AG09309 (cell line): ENCODE data around the gene TGIF2LX.
"Not testable (repeated sequence)": the region's sequence is repeated elsewhere in the genome, so short reads cannot be mapped to it uniquely, and the experiment has no call there.

Source experiments
- DNase-seq: peaks from one replicate; pipeline ENCODE4 v3.0.0-alpha.2; 2010; ENCODE audit warnings: low read depth
- H3K4me3 ChIP-seq: 2 replicates; pipeline ENCODE4 v1.5.1; 2011; ENCODE audit warnings: mild to moderate bottlenecking, low read depth, low read length, moderate library complexity; ENCODE audit not compliant: control insufficient read depth

TGIF2LX gene

GRCh38 chrX:89921665-89922064 is at the start of gene TGIF2LX:
TGIF2LX (plus strand) TSS chrX:89921908; CDS start chrX:89922086, 178 bp downstream.
- H3K4me3 ChIP-seq, DNase-seq: not testable (repeated sequence)

DNA sequence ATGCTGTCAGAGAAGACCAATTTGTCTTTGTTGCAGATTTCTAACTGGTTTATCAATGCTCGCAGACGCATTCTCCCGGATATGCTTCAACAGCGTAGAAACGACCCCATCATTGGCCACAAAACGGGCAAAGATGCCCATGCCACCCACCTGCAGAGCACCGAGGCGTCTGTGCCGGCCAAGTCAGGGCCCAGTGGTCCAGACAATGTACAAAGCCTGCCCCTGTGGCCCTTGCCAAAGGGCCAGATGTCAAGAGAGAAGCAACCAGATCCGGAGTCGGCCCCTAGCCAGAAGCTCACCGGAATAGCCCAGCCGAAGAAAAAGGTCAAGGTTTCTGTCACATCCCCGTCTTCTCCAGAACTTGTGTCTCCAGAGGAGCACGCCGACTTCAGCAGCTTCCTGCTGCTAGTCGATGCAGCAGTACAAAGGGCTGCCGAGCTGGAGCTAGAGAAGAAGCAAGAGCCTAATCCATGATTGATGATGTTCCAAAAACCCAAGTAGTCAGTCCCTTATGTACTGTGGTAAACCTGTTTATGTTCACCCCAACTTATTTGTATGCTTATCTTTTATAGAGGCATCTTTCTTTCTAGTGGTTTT is 728 bp downstream of the TGIF2LX start:
- DNase-seq, result not testable (repeated sequence)

GRCh38 chrX:89943077-89943476 is 21.4 kb downstream of the TGIF2LX start:
- not testable (repeated sequence) for H3K4me3 ChIP-seq, DNase-seq

More for the DNA sequence above, 728 bp downstream of the TGIF2LX start:
- H3K4me3 ChIP-seq, result not testable (repeated sequence)

DNA sequence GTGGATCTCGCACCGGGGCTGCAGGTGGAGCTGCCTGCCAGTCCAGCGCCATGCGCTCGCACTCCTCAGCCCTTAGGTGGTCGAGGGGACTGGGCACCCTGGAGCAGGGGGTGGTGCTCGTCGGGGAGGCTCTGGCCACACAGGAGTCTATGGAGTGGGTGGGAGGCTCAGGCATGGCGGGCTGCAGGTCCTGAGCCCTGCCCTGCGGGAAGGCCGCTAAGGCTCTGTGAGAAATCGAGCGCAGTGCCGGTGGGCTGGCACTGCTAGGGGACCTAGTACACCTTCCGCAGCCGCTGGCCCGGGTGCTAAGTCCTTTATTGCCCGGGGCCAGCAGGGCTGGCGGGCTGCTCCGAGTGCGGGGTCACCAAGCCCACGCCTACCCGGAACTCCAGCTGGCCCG is 43.9 kb downstream of the TGIF2LX start:
- DNase-seq, H3K4me3 ChIP-seq: not testable (repeated sequence)
